Neuronal stem cell (in vitro differentiated cells): ENCODE results near the gene IL1RAPL2.

Source experiments
- DNase-seq: peaks from one replicate; pipeline ENCODE4 v3.0.0-alpha.2; 2013; ENCODE audit warnings: low spot score
- H2AFZ ChIP-seq: one replicate; pipeline ENCODE4 v1.6.1; 2013; ENCODE audit warnings: mild to moderate bottlenecking, low read length, inconsistent platforms
- H2AK5ac ChIP-seq: 2 replicates; pipeline ENCODE4 v1.6.1; 2013; ENCODE audit warnings: low read depth, mild to moderate bottlenecking, inconsistent platforms, low read length, moderate library complexity, mixed read lengths
- H2BK120ac ChIP-seq: 2 replicates; pipeline ENCODE4 v1.6.1; 2013; ENCODE audit warnings: low read depth, mild to moderate bottlenecking, inconsistent platforms, low read length, moderate library complexity, mixed read lengths
- H2BK12ac ChIP-seq: one replicate; pipeline ENCODE4 v1.6.1; 2013; ENCODE audit warnings: low read length, inconsistent platforms
- H2BK15ac ChIP-seq: 2 replicates; pipeline ENCODE4 v1.6.1; 2013; ENCODE audit warnings: mild to moderate bottlenecking, low read length, inconsistent platforms, mixed read lengths
- H2BK5ac ChIP-seq: one replicate; pipeline ENCODE4 v1.6.1; 2013; ENCODE audit warnings: inconsistent platforms, mild to moderate bottlenecking, low read length, moderate library complexity
- H3K14ac ChIP-seq: one replicate; pipeline ENCODE4 v1.6.1; 2013; ENCODE audit warnings: low read length, inconsistent platforms
- H3K18ac ChIP-seq: 2 replicates; pipeline ENCODE4 v1.6.1; 2013; ENCODE audit warnings: low read length, inconsistent platforms
- H3K23ac ChIP-seq: 2 replicates; pipeline ENCODE4 v1.6.1; 2013; ENCODE audit warnings: low read depth, mild to moderate bottlenecking, mixed read lengths, low read length, inconsistent platforms; ENCODE audit not compliant: poor library complexity
- H3K27ac ChIP-seq: replicated peaks from 3 replicates; pipeline ENCODE4 v1.5.1; 2013; ENCODE audit warnings: low read length, inconsistent platforms
- H3K27me3 ChIP-seq, 3 experiments: 2 replicates each; pipeline ENCODE4 v1.6.1; 2013; ENCODE audit warnings: low read length in 3 of 3, mild to moderate bottlenecking in 2 of 3, inconsistent platforms in 1 of 3, low read depth in 1 of 3, mixed read lengths in 1 of 3, moderate library complexity in 1 of 3; ENCODE audit not compliant: control insufficient read depth in 3 of 3, insufficient read depth in 3 of 3
- H3K36me3 ChIP-seq, 2 donors: replicated peaks in 1 of 2; 2 replicates each; pipeline ENCODE4 v1.6.1; 2013; ENCODE audit warnings: low read length in 2 of 2; ENCODE audit not compliant: control insufficient read depth in 2 of 2, insufficient read depth in 2 of 2
- H3K4ac ChIP-seq: 2 replicates; pipeline ENCODE4 v1.6.1; 2013; ENCODE audit warnings: inconsistent platforms, mild to moderate bottlenecking, low read length, moderate library complexity
- H3K4me1 ChIP-seq, 2 donors: 1 replicate in 1 of 2; 2 replicates in 1 of 2; pipeline ENCODE4 v1.6.1; 2013; ENCODE audit warnings: low read length in 2 of 2, low read depth in 1 of 2; ENCODE audit not compliant: control insufficient read depth in 2 of 2, insufficient read depth in 1 of 2
- H3K4me2 ChIP-seq: one replicate; pipeline ENCODE4 v1.6.1; 2013; ENCODE audit warnings: mild to moderate bottlenecking, low read length, inconsistent platforms; ENCODE audit not compliant: insufficient read depth, poor library complexity, severe bottlenecking
- H3K4me3 ChIP-seq, 2 donors: 2 replicates each; pipeline ENCODE4 v1.5.1; 2013; ENCODE audit warnings: low read length in 2 of 2, mild to moderate bottlenecking in 2 of 2, inconsistent platforms in 1 of 2, moderate library complexity in 1 of 2
- H3K79me1 ChIP-seq: one replicate; pipeline ENCODE4 v1.6.1; 2013; ENCODE audit warnings: low read depth, mild to moderate bottlenecking, inconsistent platforms, low read length, moderate library complexity
- H3K9ac ChIP-seq: one replicate; pipeline ENCODE4 v1.6.1; 2013; ENCODE audit warnings: mild to moderate bottlenecking, low read depth, low read length, inconsistent platforms; ENCODE audit not compliant: poor library complexity
- H3K9me3 ChIP-seq, 2 donors: replicated peaks in 1 of 2; 2 replicates each; pipeline versions ENCODE3 to v1.6.1; 2013; ENCODE audit warnings: low read length in 2 of 2, mild to moderate bottlenecking in 2 of 2, inconsistent platforms in 1 of 2, low read depth in 1 of 2, mixed read lengths in 1 of 2, moderate library complexity in 1 of 2; ENCODE audit not compliant: control insufficient read depth in 2 of 2, insufficient read depth in 1 of 2
- H4K8ac ChIP-seq: one replicate; pipeline ENCODE4 v1.6.1; 2013; ENCODE audit warnings: low read depth, mild to moderate bottlenecking, inconsistent platforms, low read length, moderate library complexity
- H4K91ac ChIP-seq: one replicate; pipeline ENCODE4 v1.6.1; 2013; ENCODE audit warnings: low read length, low read depth, mild to moderate bottlenecking, inconsistent platforms; ENCODE audit not compliant: poor library complexity
- WGBS, 2 donors: extraction: QIAGEN DNeasy Blood & Tissue Kit; methylation state at CpG; one replicate each; pipeline ENCODE4 v1.1.7; 2013; ENCODE audit warnings: missing lambda C conversion rate in 2 of 2, mixed read lengths in 1 of 2; ENCODE audit not compliant: insufficient read length in 2 of 2, insufficient replicate concordance in 1 of 2; ENCODE audit errors: extremely low coverage in 2 of 2; 5-methylcytosine and 5-hydroxymethylcytosine counted together

Gene IL1RAPL2

GRCh38 chrX:105475801-105476200 is 909.8 kb downstream of the IL1RAPL2 start:
- H3K27me3 ChIP-seq, result no peaks in the 10 kb centered on the region
- no peak overlapping the region for H2AK5ac ChIP-seq
- no peak overlapping the region for H2BK15ac ChIP-seq

GRCh38 chrX:105477351-105477750 is 911.4 kb downstream of the IL1RAPL2 start:
- no peak overlapping the region for H2BK120ac ChIP-seq
- no peak overlapping the region for H2AK5ac ChIP-seq
- no peaks in the 10 kb centered on the region for H3K27me3 ChIP-seq
- no peaks in the 10 kb centered on the region for H3K36me3 ChIP-seq
- H3K27ac ChIP-seq, result no peak overlapping the region
- no peaks in the 10 kb centered on the region for H3K79me1 ChIP-seq
- no peak overlapping the region for H3K9ac ChIP-seq
- no peak overlapping the region for H2BK12ac ChIP-seq
- no peak overlapping the region for H3K23ac ChIP-seq
- no peak for DNase-seq
- H3K9me3 ChIP-seq, result no peaks in the 10 kb centered on the region
- WGBS, 2 donors, result no CpG with 5 or more reads among the region's 1 CpG
- H2AFZ ChIP-seq, result no peak overlapping the region
- H3K4me1 ChIP-seq, result no peaks in the 10 kb centered on the region
- H4K91ac ChIP-seq, result no peak overlapping the region
- H3K14ac ChIP-seq, result no peak overlapping the region
- H3K4ac ChIP-seq, result no peak overlapping the region
- H2BK5ac ChIP-seq, result no peak overlapping the region
- H3K18ac ChIP-seq, result no peak overlapping the region
- H2BK15ac ChIP-seq, result no peak overlapping the region
- H4K8ac ChIP-seq, result no peak overlapping the region
- no peak overlapping the region for H3K4me2 ChIP-seq
- no peak overlapping the region for H3K4me3 ChIP-seq

More at GRCh38 chrX:105475801-105476200, 909.8 kb downstream of the IL1RAPL2 start:
- Histone ChIP-seq H3K36me3 (no peaks in the 10 kb centered on the region), H4K91ac (no peak overlapping the region), H2AFZ (no peak overlapping the region), H3K4me3 (no peak overlapping the region), H3K23ac (no peak overlapping the region), H2BK120ac (no peak overlapping the region), H4K8ac (no peak overlapping the region), H3K4ac (no peak overlapping the region), H3K9me3 (no peaks in the 10 kb centered on the region), H2BK5ac (no peak overlapping the region), H3K27ac (no peak overlapping the region), H3K9ac (no peak overlapping the region), H3K79me1 (no peaks in the 10 kb centered on the region), H3K14ac (no peak overlapping the region), H3K4me2 (no peak overlapping the region), H3K18ac (no peak overlapping the region), H2BK12ac (no peak overlapping the region), H3K4me1 (no peaks in the 10 kb centered on the region)
- no peak for DNase-seq

DNA sequence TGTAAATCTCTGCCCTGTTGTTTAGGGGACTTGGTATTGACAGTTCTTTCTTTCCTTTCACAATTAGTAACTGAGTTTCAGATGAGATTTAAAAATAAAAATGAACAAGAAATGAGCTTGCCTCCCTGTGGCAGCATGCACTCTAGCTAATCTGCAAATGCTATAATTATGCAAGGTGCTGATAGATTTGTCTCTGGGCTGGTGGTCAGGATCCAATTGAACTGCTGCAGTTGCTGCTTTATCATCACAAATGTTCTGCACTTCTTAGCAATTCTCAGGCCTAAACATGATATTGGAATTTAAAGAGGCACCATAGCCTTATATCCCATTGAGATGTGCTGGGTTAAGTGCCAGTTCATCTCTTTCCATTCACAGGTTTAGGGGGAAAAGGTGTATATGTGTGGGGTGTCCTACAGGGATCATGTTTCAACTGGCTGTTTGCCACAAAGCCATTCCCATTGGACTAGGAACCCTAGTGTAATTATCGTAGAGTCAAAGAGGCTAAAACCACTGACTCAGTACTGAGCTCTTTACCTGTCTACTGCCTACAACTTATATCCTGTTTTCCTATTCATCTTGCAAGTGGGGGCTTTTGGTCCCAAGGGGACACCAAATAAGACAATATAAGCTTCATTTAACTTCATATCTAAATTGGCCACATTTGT is 914.8 kb downstream of the IL1RAPL2 start:
- no CpG with 5 or more reads among the region's 1 CpG for WGBS, 2 donors

GRCh38 chrX:105483011-105483410 is 917.0 kb downstream of the IL1RAPL2 start:
- H2BK12ac ChIP-seq, result no peak overlapping the region
- H4K91ac ChIP-seq, result no peak overlapping the region
- H3K27ac ChIP-seq, result no peak overlapping the region
- no peak for DNase-seq
- no peak overlapping the region for H2BK15ac ChIP-seq
- H3K9me3 ChIP-seq, result no peaks in the 10 kb centered on the region
- H3K14ac ChIP-seq, result no peak overlapping the region
- no peaks in the 10 kb centered on the region for H3K36me3 ChIP-seq
- no peak overlapping the region for H4K8ac ChIP-seq
- no peak overlapping the region for H3K18ac ChIP-seq
- H3K79me1 ChIP-seq, result no peaks in the 10 kb centered on the region
- H2BK5ac ChIP-seq, result no peak overlapping the region
- H2BK120ac ChIP-seq, result no peak overlapping the region
- H3K27me3 ChIP-seq, result no peaks in the 10 kb centered on the region
- H3K4ac ChIP-seq, result no peak overlapping the region
- H3K4me1 ChIP-seq, result no peaks in the 10 kb centered on the region
- H3K9ac ChIP-seq, result no peak overlapping the region
- H3K4me2 ChIP-seq, result no peak overlapping the region
- H2AFZ ChIP-seq, result no peak overlapping the region
- H3K4me3 ChIP-seq, result no peak overlapping the region
- no peak overlapping the region for H2AK5ac ChIP-seq
- H3K23ac ChIP-seq, result no peak overlapping the region

More for the DNA sequence above, 914.8 kb downstream of the IL1RAPL2 start:
- DNase-seq, result no peak
- no peak overlapping the region for H3K9ac ChIP-seq
- H3K27ac ChIP-seq, result no peak overlapping the region
- H4K8ac ChIP-seq, result no peak overlapping the region
- H3K18ac ChIP-seq, result no peak overlapping the region
- no peak overlapping the region for H2BK120ac ChIP-seq
- H3K79me1 ChIP-seq, result no peaks in the 10 kb centered on the region
- no peak overlapping the region for H2AK5ac ChIP-seq
- H2BK15ac ChIP-seq, result no peak overlapping the region
- H3K14ac ChIP-seq, result no peak overlapping the region
- no peak overlapping the region for H3K23ac ChIP-seq
- no peak overlapping the region for H2AFZ ChIP-seq
- no peaks in the 10 kb centered on the region for H3K36me3 ChIP-seq
- no peaks in the 10 kb centered on the region for H3K9me3 ChIP-seq
- no peak overlapping the region for H4K91ac ChIP-seq
- no peak overlapping the region for H3K4me3 ChIP-seq
- no peak overlapping the region for H2BK5ac ChIP-seq
- no peaks in the 10 kb centered on the region for H3K27me3 ChIP-seq
- no peak overlapping the region for H3K4ac ChIP-seq
- H3K4me2 ChIP-seq, result no peak overlapping the region
- H3K4me1 ChIP-seq, result no peaks in the 10 kb centered on the region
- no peak overlapping the region for H2BK12ac ChIP-seq
